H1 (cell line): ENCODE data around the gene PCP4. TPM values are rescaled to one million over a fixed set of nuclear protein-coding genes. Genes with fewer than 3 reads are reported as not detected.

Experiments used
- CTCF ChIA-PET: fragments of 300-600 bp; sonication (Branson Sonifier 250); formaldehyde crosslinking; loops from one replicate; lab custom pipeline; 2021; ENCODE audit not compliant: partially characterized antibody; lab: Charles Lee
- POLR2A ChIA-PET: fragments of 300-600 bp; sonication (Branson Sonifier 250); formaldehyde crosslinking; loops from one replicate; lab custom pipeline; 2021; ENCODE audit warnings: inconsistent platforms; ENCODE audit not compliant: partially characterized antibody; lab: Charles Lee
- DNase-seq, 2 experiments: peaks; one replicate each; pipeline versions ENCODE4 v3.0.0 to v3.0.0-alpha.2; 2010 to 2022; ENCODE audit warnings: low spot score in 2 of 2, low read depth in 1 of 2, mixed read lengths in 1 of 2
- FAIRE-seq: peaks from 2 replicates; lab custom pipeline; 2011; peaks lifted over from hg19 to GRCh38; lab: Jason Lieb, UNC
- H2AFZ ChIP-seq: 2 replicates; pipeline ENCODE4 v1.8.1; 2012; ENCODE audit warnings: low read length, inconsistent platforms
- H2AK5ac ChIP-seq: 2 replicates; pipeline ENCODE4 v1.6.1; 2013; ENCODE audit warnings: low read depth, low read length
- H2BK120ac ChIP-seq: replicated peaks from 2 replicates; pipeline ENCODE3; 2013; ENCODE audit warnings: low read depth, low read length, inconsistent platforms
- H2BK12ac ChIP-seq: 2 replicates; pipeline ENCODE4 v1.6.1; 2013; ENCODE audit warnings: low read depth, low read length
- H2BK15ac ChIP-seq: 2 replicates; pipeline ENCODE4 v1.6.1; 2013; ENCODE audit warnings: low read length
- H2BK20ac ChIP-seq: 2 replicates; pipeline ENCODE4 v1.6.1; 2013; ENCODE audit warnings: low read length
- H2BK5ac ChIP-seq: 2 replicates; pipeline ENCODE4 v1.6.1; 2013; ENCODE audit warnings: low read depth, low read length
- H3K14ac ChIP-seq: 2 replicates; pipeline ENCODE4 v1.6.1; 2013; ENCODE audit warnings: inconsistent platforms; ENCODE audit not compliant: insufficient read length
- H3K18ac ChIP-seq: 2 replicates; pipeline ENCODE4 v1.6.1; 2013; ENCODE audit warnings: low read length; ENCODE audit errors: extremely low read depth
- H3K23ac ChIP-seq: 2 replicates; pipeline ENCODE4 v1.6.1; 2013; ENCODE audit warnings: inconsistent platforms; ENCODE audit not compliant: insufficient read length
- H3K23me2 ChIP-seq: 2 replicates; pipeline ENCODE4 v1.6.1; 2013; ENCODE audit warnings: low read depth, low read length
- H3K27ac ChIP-seq: 2 replicates; pipeline ENCODE4 v1.6.1; 2011; ENCODE audit warnings: low read depth, low read length, inconsistent platforms
- H3K27me3 ChIP-seq, 4 experiments: replicated peaks in 1 of 4; 1 replicate in 1 of 4; 2 replicates in 3 of 4; pipeline versions ENCODE4 v1.6.1 to v1.8.1; 2011 to 2013; ENCODE audit warnings: low read length in 3 of 4, mild to moderate bottlenecking in 3 of 4, inconsistent platforms in 2 of 4, mixed read lengths in 2 of 4, moderate library complexity in 1 of 4; ENCODE audit not compliant: control insufficient read depth in 3 of 4, insufficient read depth in 3 of 4; ENCODE audit errors: extremely low read depth in 1 of 4
- H3K36me3 ChIP-seq, 4 experiments: 2 replicates each; pipeline versions ENCODE4 v1.6.1 to v1.8.1; 2011 to 2013; ENCODE audit warnings: mild to moderate bottlenecking in 4 of 4, low read length in 3 of 4, moderate library complexity in 2 of 4, control low read depth in 1 of 4, inconsistent platforms in 1 of 4; ENCODE audit not compliant: insufficient read depth in 4 of 4, control insufficient read depth in 2 of 4
- H3K4ac ChIP-seq: replicated peaks from 2 replicates; pipeline ENCODE3; 2013; ENCODE audit warnings: low read length, low read depth, mixed read lengths, inconsistent platforms; ENCODE audit not compliant: insufficient read length
- H3K4me1 ChIP-seq, 4 experiments: replicated peaks in 1 of 4; 1 replicate in 1 of 4; 2 replicates in 3 of 4; pipeline versions ENCODE4 v1.6.1 to v1.8.1; 2011 to 2013; ENCODE audit warnings: low read length in 3 of 4, inconsistent platforms in 2 of 4, mixed read lengths in 1 of 4; ENCODE audit not compliant: insufficient read depth in 4 of 4, control insufficient read depth in 3 of 4
- H3K4me2 ChIP-seq, 2 experiments: 2 replicates each; pipeline versions ENCODE4 v1.6.1 to v1.8.1; 2011 to 2013; ENCODE audit warnings: low read depth in 2 of 2, low read length in 2 of 2, control low read depth in 1 of 2, inconsistent platforms in 1 of 2, mild to moderate bottlenecking in 1 of 2; ENCODE audit not compliant: insufficient read depth in 1 of 2
- H3K4me3 ChIP-seq, 4 experiments: fragments of 200-600, 300-600 bp in 1 of 4; sonication (generic), shearing (Covaris generic), sonication (Bioruptor Twin) in 1 of 4; 2 replicates each; pipeline versions ENCODE4 v1.5.1 to v1.8.1; 2011 to 2016; ENCODE audit warnings: low read length in 4 of 4, low read depth in 3 of 4, control low read depth in 2 of 4, inconsistent platforms in 2 of 4, mild to moderate bottlenecking in 2 of 4, mixed read lengths in 1 of 4, moderate library complexity in 1 of 4; ENCODE audit not compliant: insufficient read depth in 2 of 4; ENCODE audit errors: extremely low read depth in 1 of 4
- H3K56ac ChIP-seq: replicated peaks from 2 replicates; pipeline ENCODE3; 2013; ENCODE audit warnings: low read depth, mild to moderate bottlenecking, mixed read lengths, low read length, inconsistent platforms; ENCODE audit not compliant: insufficient read length
- H3K79me1 ChIP-seq: 2 replicates; pipeline ENCODE4 v1.6.1; 2013; ENCODE audit warnings: low read depth, low read length, control low read depth
- H3K79me2 ChIP-seq, 2 experiments: 2 replicates each; pipeline versions ENCODE4 v1.6.1 to v1.8.1; 2012 to 2013; ENCODE audit warnings: low read length in 2 of 2, mild to moderate bottlenecking in 2 of 2, inconsistent platforms in 1 of 2; ENCODE audit not compliant: insufficient read depth in 2 of 2, control insufficient read depth in 1 of 2
- H3K9ac ChIP-seq, 4 experiments: replicated peaks in 1 of 4; 1 replicate in 1 of 4; 2 replicates in 3 of 4; pipeline versions ENCODE4 v1.6.1 to v1.8.1; 2011 to 2013; ENCODE audit warnings: low read depth in 3 of 4, low read length in 3 of 4, control low read depth in 2 of 4, mild to moderate bottlenecking in 2 of 4, moderate library complexity in 2 of 4, inconsistent platforms in 1 of 4; ENCODE audit errors: extremely low read depth in 1 of 4
- H3K9me3 ChIP-seq, 2 experiments: 2 replicates each; pipeline versions ENCODE4 v1.6.1 to v1.8.1; 2012 to 2013; ENCODE audit warnings: mild to moderate bottlenecking in 2 of 2, moderate library complexity in 2 of 2, control low read depth in 1 of 2, inconsistent platforms in 1 of 2, low read depth in 1 of 2, low read length in 1 of 2, mixed read lengths in 1 of 2; ENCODE audit not compliant: insufficient read depth in 2 of 2
- H4K20me1 ChIP-seq, 2 experiments: replicated peaks in 1 of 2; 2 replicates each; pipeline versions ENCODE3 to v1.8.1; 2011 to 2013; ENCODE audit warnings: inconsistent platforms in 2 of 2, low read length in 2 of 2, mild to moderate bottlenecking in 1 of 2; ENCODE audit not compliant: insufficient read depth in 2 of 2, control insufficient read depth in 1 of 2
- H4K5ac ChIP-seq: 2 replicates; pipeline ENCODE4 v1.6.1; 2013; ENCODE audit warnings: low read length, low read depth, mixed read lengths, inconsistent platforms; ENCODE audit not compliant: insufficient read length
- H4K8ac ChIP-seq: 2 replicates; pipeline ENCODE4 v1.8.0; 2013; ENCODE audit warnings: mild to moderate bottlenecking, moderate library complexity, low read length, inconsistent platforms; ENCODE audit not compliant: insufficient read depth; ENCODE audit errors: extremely low read depth
- H4K91ac ChIP-seq: replicated peaks from 2 replicates; pipeline ENCODE3; 2013; ENCODE audit warnings: low read length, mixed read lengths, inconsistent platforms; ENCODE audit not compliant: insufficient read length
- BACH1 ChIP-seq: IDR thresholded peaks from 2 replicates; pipeline ENCODE4 v1.6.1; 2012; ENCODE audit warnings: low read length, improper control_type of control experiment
- CHD1 ChIP-seq: IDR thresholded peaks from 2 replicates; pipeline ENCODE4 v1.6.1; 2012; ENCODE audit warnings: low read depth, low read length, improper control_type of control experiment
- GTF2F1 ChIP-seq: IDR thresholded peaks from 2 replicates; pipeline ENCODE4 v1.6.1; 2012; ENCODE audit warnings: low read depth, low read length, improper control_type of control experiment, borderline replicate concordance
- JUN ChIP-seq: IDR thresholded peaks from 2 replicates; pipeline ENCODE4 v1.6.1; 2011; ENCODE audit warnings: low read depth, mild to moderate bottlenecking, improper control_type of control experiment, low read length
- NANOG ChIP-seq: IDR thresholded peaks from 2 replicates; pipeline ENCODE4 v1.6.1; 2011; ENCODE audit warnings: low read length, low read depth, mild to moderate bottlenecking, inconsistent platforms; ENCODE audit not compliant: insufficient read depth, poor library complexity, severe bottlenecking
- PHF8 ChIP-seq: fragments of 200-600 bp; sonication (generic); conservative IDR thresholded peaks from 2 replicates; pipeline ENCODE4 v1.7.1; 2012; ENCODE audit warnings: low read depth, mild to moderate bottlenecking, inconsistent platforms, low read length, moderate library complexity
- SP4 ChIP-seq: IDR thresholded peaks from 2 replicates; pipeline ENCODE4 v1.6.1; 2012; ENCODE audit warnings: low read length, inconsistent platforms
- WGBS, 2 experiments: shearing (Covaris generic) in 1 of 2; methylation state at CpG; one replicate each; pipeline versions ENCODE4 v1.1.6 to v1.1.7; 2013 to 2015; ENCODE audit warnings: low lambda C conversion rate in 2 of 2, mixed read lengths in 2 of 2, inconsistent platforms in 1 of 2, low coverage in 1 of 2, missing lambda C conversion rate in 1 of 2; ENCODE audit not compliant: insufficient replicate concordance in 2 of 2, insufficient coverage in 1 of 2, insufficient read length in 1 of 2; ENCODE audit errors: extremely low coverage in 1 of 2, missing lambda C conversion rate in 1 of 2; 5-methylcytosine and 5-hydroxymethylcytosine counted together
- polyA plus RNA-seq, 7 experiments: library from polyadenylated mRNA; depleted of rRNA in 3 of 7; stranded (reverse) in 5 of 7; unstranded in 2 of 7; fragments of >200 nt in 5 of 7; fragments of 200-250 nt in 2 of 7; gene quantifications; 1 replicate in 5 of 7; 2 replicates in 1 of 7; 4 replicates in 1 of 7; pipeline versions ENCODE4 v1.2.1 to v1.2.3, GENCODE V29; 2011 to 2013; ENCODE audit warnings: missing spikeins in 2 of 7, mixed read lengths in 2 of 7
- total RNA-seq: library from RNA; stranded (reverse); fragmentation: NEBNext Ultra II Directional; extraction: Animal tissue kit (Norgen Biotek cat#: 25700); gene quantifications from 2 replicates; pipeline ENCODE4 v1.2.1, GENCODE V29; 2021

PCP4 gene
- total and polyA plus RNA-seq, 2 of the 8 experiments (the other 6 are each of a cell fraction or from before 2014, with no cell fraction given): 1.8 to 2.4 TPM

DNA sequence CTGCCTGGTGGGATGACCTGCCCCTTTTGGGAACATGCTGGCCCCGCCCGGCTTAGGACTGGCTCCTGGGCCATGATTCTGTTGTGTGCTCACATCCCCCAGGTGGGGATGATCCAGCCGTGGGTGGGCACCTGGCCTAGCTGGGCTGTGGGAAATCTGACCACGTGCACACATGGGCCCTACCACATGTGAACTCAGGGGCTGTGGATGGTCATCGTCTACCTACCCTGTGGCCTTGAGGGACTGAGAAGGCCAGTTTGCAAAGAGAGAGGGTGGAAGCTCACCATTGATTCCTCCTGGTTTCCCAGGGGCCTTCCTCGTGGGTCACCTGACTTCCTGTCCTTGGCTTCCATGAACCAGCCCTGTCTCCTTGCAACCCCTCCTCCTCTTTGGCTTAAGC, 19.4 kb upstream of the PCP4 start:
- Histone ChIP-seq H3K4ac (no peak overlapping the region), H3K9ac (no peak overlapping the region), H3K79me1 (no peaks in the 10 kb centered on the region), H3K79me2 (no peaks in the 10 kb centered on the region), H2BK12ac (no peak overlapping the region), H3K14ac (no peak overlapping the region), H2AFZ (no peak overlapping the region), H3K4me2 (no peak overlapping the region), H3K9me3 (no peaks in the 10 kb centered on the region; a peak in 1 of 4 replicates), H3K56ac (no peak overlapping the region), H3K36me3 (no peaks in the 10 kb centered on the region; a peak in 1 of 8 replicates), H3K23ac (no peak overlapping the region), H4K20me1 (no peaks in the 10 kb centered on the region), H3K4me1 (0 out of 7 replicates have a peak, but pooled peaks cover 0 to 4% (median 0%) of the 10 kb centered on the region in 4 experiments), H3K27ac (no peak overlapping the region), H2BK15ac (no peak overlapping the region), H4K5ac (no peak overlapping the region), H3K27me3 (no peaks in the 10 kb centered on the region), H2BK20ac (no peak overlapping the region), H3K4me3 (no peak overlapping the region), H4K91ac (no peak overlapping the region), H2BK5ac (no peak overlapping the region), H3K18ac (no peak overlapping the region), H3K23me2 (peaks cover 2% of the 10 kb centered on the region; the same call in 1 of the 2 replicates), H4K8ac (no peak overlapping the region), H2BK120ac (no peak overlapping the region), H2AK5ac (no peak overlapping the region)
- FAIRE-seq (no peak), DNase-seq (no peak)
- TF ChIP-seq PHF8 (no peak), JUN (no peak), CHD1 (no peak), NANOG (no peak), SP4 (no peak), BACH1 (no peak), GTF2F1 (no peak)
- POLR2A ChIA-PET: no interaction called here
- CTCF ChIA-PET: no interaction called here
- 79% methylated on average over 6 of the region's 6 CpGs; no CpG with 5 or more reads in 1 of the 2 experiments for WGBS, 2 experiments
